Measurements from ENCODE around the gene DYRK4.

- no peak for TF ChIP-seq CTCF (IDR thresholded peaks at IDR 0.05)
- no peak for TF ChIP-seq POLR2A (IDR thresholded peaks at IDR 0.05)
These were observed 10.7 kb downstream of the DYRK4 start for GRCh38 chr12:4572680-4573079.
